Duodenal mucosa (tissue), 2 donors: ENCODE results near the gene RPS15.

ENCODE experiments used
- H3K27ac ChIP-seq: one replicate; pipeline ENCODE4 v1.7.0; 2013; ENCODE audit warnings: low read depth, low read length
- H3K27me3 ChIP-seq, 2 donors: one replicate each; pipeline ENCODE4 v1.7.0; 2013; ENCODE audit warnings: low read length in 2 of 2, control low read depth in 1 of 2; ENCODE audit not compliant: insufficient read depth in 2 of 2, control insufficient read depth in 1 of 2
- H3K36me3 ChIP-seq, 2 donors: one replicate each; pipeline ENCODE4 v1.7.0; 2013; ENCODE audit warnings: low read length in 2 of 2, control low read depth in 1 of 2; ENCODE audit not compliant: insufficient read depth in 2 of 2, control insufficient read depth in 1 of 2
- H3K4me1 ChIP-seq, 2 donors: one replicate each; pipeline ENCODE4 v1.7.0; 2013; ENCODE audit warnings: low read length in 2 of 2, control low read depth in 1 of 2; ENCODE audit not compliant: insufficient read depth in 2 of 2, control insufficient read depth in 1 of 2
- H3K4me3 ChIP-seq, 2 donors: one replicate each; pipeline ENCODE4 v1.7.0; 2013; ENCODE audit warnings: low read length in 2 of 2, low read depth in 1 of 2
- H3K9ac ChIP-seq, 2 donors: one replicate each; pipeline ENCODE4 v1.7.0; 2013; ENCODE audit warnings: low read length in 2 of 2, low read depth in 1 of 2
- H3K9me3 ChIP-seq, 2 donors: one replicate each; pipeline ENCODE4 v1.7.0; 2013; ENCODE audit warnings: low read length in 2 of 2, control low read depth in 1 of 2; ENCODE audit not compliant: control insufficient read depth in 1 of 2

The RPS15 gene

GRCh38 chr19:1425902-1426301, 12.3 kb upstream of the RPS15 start:
- no peaks in the 10 kb centered on the region for H3K9me3 ChIP-seq

GRCh38 chr19:1426736-1427135, 11.5 kb upstream of the RPS15 start:
- peaks cover 29 to 80% of the 10 kb centered on the region in 2 donors for H3K36me3 ChIP-seq
- no peak overlapping the region for H3K4me3 ChIP-seq
- H3K4me1 ChIP-seq = peaks cover 7 to 10% of the 10 kb centered on the region in 2 donors
- no peaks in the 10 kb centered on the region for H3K9me3 ChIP-seq
- no peaks in the 10 kb centered on the region for H3K27me3 ChIP-seq
- no peak overlapping the region for H3K27ac ChIP-seq
- H3K9ac ChIP-seq = no peak overlapping the region

More at GRCh38 chr19:1425902-1426301, 12.3 kb upstream of the RPS15 start:
- Histone ChIP-seq H3K27ac (no peak overlapping the region), H3K36me3 (peaks cover 33 to 83% of the 10 kb centered on the region in 2 donors), H3K27me3 (no peaks in the 10 kb centered on the region), H3K9ac (no peak overlapping the region), H3K4me1 (peaks cover 7 to 10% of the 10 kb centered on the region in 2 donors), H3K4me3 (no peak overlapping the region)

DNA sequence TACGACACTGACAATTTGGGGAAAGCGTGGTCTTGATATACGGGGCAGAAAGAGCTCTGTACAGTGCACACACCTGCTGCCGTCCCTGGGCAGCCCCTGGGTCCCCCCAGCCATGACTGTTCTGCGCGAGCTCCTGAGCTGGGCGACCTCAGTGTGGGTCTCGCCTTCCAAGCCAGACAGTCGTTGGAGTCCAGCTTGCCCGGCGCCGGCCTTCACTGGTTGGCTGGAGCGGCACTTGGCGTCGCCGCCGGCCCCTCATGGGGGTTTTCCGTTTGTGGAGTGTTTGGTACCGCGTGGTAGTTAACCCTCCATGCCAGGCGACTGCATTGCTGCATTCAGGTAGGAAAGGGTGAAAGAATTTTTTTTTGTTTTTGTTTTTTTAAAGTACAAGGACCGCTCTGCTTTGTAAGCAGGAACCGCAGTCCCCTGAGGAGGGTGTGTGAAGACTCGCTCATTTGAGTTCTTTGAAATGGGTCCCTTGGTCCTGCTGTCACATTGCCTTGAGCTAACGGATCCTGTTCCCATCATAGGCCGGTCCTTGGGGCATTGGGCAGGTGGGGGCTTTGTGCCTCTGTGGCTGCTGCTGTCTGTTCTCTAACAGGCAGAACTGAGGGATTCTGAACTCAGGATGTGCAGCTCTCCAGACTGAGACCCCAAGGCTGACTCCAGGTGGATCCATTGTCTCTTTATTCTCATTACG, 10.8 kb upstream of the RPS15 start:
- Histone ChIP-seq H3K9ac (no peak overlapping the region), H3K4me1 (peaks cover 7 to 10% of the 10 kb centered on the region in 2 donors), H3K27ac (no peak overlapping the region), H3K36me3 (peaks cover 26 to 80% of the 10 kb centered on the region in 2 donors), H3K9me3 (no peaks in the 10 kb centered on the region), H3K4me3 (no peak overlapping the region), H3K27me3 (no peaks in the 10 kb centered on the region)

GRCh38 chr19:1428738-1429391, 9.3 kb upstream of the RPS15 start:
- H3K9me3 ChIP-seq = no peaks in the 10 kb centered on the region
- H3K27ac ChIP-seq = no peak overlapping the region
- H3K36me3 ChIP-seq = peaks cover 26 to 80% of the 10 kb centered on the region in 2 donors
- H3K27me3 ChIP-seq = no peaks in the 10 kb centered on the region
- no peak overlapping the region for H3K9ac ChIP-seq
- no peak overlapping the region for H3K4me3 ChIP-seq
- H3K4me1 ChIP-seq = peaks cover 7% of the 10 kb centered on the region in 2 donors

DNA sequence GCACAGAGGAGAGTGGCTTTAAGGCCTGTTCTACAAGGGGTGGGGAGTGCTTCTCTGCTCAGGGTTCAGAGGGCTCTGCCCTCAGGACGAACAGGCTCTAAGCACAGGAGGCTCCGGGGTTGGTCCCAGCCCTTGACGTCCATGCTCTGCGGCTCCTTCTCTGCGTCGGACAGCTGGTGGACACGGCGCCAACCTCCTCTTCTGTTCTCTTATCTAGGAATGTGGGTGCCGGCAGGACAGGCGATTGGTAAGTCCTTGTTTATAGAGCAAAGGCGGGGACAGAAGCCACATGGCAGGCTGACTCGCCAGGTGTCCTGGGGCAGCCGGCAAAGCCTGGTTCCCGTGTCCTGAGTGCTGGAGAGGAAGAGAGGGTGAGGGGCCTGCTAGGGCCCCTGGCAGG, 8.4 kb upstream of the RPS15 start:
- Histone ChIP-seq H3K36me3 (peaks cover 25 to 83% of the 10 kb centered on the region in 2 donors), H3K4me3 (no peak overlapping the region), H3K9me3 (no peaks in the 10 kb centered on the region), H3K27me3 (no peaks in the 10 kb centered on the region), H3K9ac (no peak overlapping the region), H3K27ac (no peak overlapping the region), H3K4me1 (peaks cover 0 to 3% of the 10 kb centered on the region in 2 donors)

- Histone ChIP-seq H3K4me3 (no peak overlapping the region), H3K27me3 (no peaks in the 10 kb centered on the region), H3K9ac (no peak overlapping the region), H3K27ac (no peak overlapping the region), H3K4me1 (no peaks in the 10 kb centered on the region), H3K9me3 (no peaks in the 10 kb centered on the region), H3K36me3 (peaks cover 21 to 79% of the 10 kb centered on the region in 2 donors)
Observed at GRCh38 chr19:1430246-1430645, 8.0 kb upstream of the RPS15 start.

DNA sequence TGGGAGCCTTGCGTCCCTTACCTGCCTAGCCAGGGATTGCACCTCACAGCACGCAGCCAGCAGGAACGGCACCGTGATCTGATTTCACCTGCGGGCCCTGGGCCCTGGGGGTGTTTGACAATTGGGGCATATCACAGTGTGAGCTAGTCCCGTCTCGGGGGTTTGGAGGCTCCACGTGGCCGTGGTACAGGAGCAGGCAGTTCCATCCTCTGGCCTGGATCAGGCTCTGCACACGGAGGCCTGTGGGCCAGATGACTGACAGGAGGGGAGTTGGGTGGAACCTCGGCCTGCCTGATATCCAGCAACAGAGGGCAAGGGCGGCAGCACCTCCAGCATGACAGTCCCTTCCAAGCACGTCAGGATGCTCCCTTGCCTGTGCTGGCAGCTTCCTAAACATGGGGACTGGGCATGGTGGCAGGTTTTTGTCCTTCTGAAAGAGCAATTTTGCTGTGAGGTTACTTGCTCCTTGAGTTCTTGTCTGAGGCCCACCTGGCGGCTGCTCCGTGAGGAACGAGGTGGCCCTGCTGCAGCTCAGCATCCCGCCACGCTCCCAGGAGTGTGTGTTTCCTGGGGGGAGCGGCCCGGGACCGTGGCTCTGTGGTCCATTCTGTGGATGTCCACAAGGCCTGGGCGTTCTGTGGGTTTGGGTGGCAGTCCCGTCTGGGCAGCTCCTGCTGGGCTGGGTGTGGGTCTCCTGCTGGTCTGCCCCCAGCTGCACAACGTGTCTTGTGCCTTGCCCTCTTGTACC, 6.3 kb upstream of the RPS15 start:
- Histone ChIP-seq H3K4me1 (no peaks in the 10 kb centered on the region), H3K4me3 (no peak overlapping the region), H3K27me3 (no peaks in the 10 kb centered on the region), H3K9me3 (no peaks in the 10 kb centered on the region), H3K36me3 (peaks cover 17 to 68% of the 10 kb centered on the region in 2 donors), H3K9ac (no peak overlapping the region), H3K27ac (no peak overlapping the region)

GRCh38 chr19:1432507-1432887, 5.7 kb upstream of the RPS15 start:
- Histone ChIP-seq H3K27ac (no peak overlapping the region), H3K9ac (no peak overlapping the region), H3K4me3 (no peak overlapping the region), H3K9me3 (no peaks in the 10 kb centered on the region), H3K27me3 (no peaks in the 10 kb centered on the region), H3K4me1 (peaks cover 0 to under 1% of the 10 kb centered on the region in 2 donors), H3K36me3 (peaks cover 17 to 65% of the 10 kb centered on the region in 2 donors)

GRCh38 chr19:1433119-1434039, 4.8 kb upstream of the RPS15 start:
- Histone ChIP-seq H3K4me1 (peaks cover 0 to 8% of the 10 kb centered on the region in 2 donors), H3K9me3 (no peaks in the 10 kb centered on the region), H3K4me3 (no peak overlapping the region), H3K27me3 (no peaks in the 10 kb centered on the region), H3K27ac (no peak overlapping the region), H3K9ac (no peak overlapping the region), H3K36me3 (peaks cover 17 to 60% of the 10 kb centered on the region in 2 donors)
